HTR-8/SVneo (cell line): Measurements from ENCODE around the gene SPATA12.

ENCODE experiments used
- DNase-seq: peaks from one replicate; pipeline ENCODE4 v3.0.0; 2011; ENCODE audit warnings: low spot score, mixed read lengths; ENCODE audit not compliant: insufficient read length
- FAIRE-seq: peaks from 2 replicates; lab custom pipeline; 2011; peaks lifted over from hg19 to GRCh38; lab: Jason Lieb, UNC

SPATA12 gene

DNA sequence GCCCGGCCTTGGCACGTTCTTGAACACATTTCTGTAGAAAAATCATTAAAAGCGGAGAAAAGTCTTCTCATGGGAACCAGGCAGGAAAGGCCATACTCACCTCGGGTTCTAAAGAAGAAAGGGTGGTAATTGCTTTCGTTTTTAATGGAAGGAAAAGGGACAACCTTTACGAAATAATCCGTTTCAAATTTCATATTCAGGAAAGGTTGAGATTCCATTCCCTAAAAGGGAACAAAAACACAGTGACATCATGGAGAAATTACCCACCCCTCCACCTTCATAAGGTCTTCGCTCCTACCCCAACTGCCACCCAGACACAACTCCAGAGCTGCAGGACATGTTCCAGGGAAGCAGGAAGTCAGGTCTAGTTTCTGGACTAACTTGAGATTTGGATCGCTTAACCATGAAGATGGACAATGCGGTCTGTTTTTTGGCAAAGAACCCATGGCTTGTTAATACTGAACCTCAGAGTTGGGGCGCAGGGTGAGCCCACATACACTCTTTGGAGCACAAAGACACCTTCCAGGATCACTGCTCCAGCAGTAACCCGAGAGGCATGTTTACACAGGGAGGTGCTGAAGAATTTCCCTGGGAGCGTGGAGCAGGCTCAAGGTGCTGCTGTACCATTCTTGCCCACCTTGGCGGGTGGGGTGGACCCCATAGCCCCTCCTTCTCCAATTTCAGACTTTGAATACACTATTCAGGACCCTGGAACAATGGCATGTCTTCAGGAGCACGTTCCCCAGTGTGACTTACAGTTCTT, 49.2 kb downstream of the SPATA12 start:
- DNase-seq = no peak
- no peak for FAIRE-seq

DNA sequence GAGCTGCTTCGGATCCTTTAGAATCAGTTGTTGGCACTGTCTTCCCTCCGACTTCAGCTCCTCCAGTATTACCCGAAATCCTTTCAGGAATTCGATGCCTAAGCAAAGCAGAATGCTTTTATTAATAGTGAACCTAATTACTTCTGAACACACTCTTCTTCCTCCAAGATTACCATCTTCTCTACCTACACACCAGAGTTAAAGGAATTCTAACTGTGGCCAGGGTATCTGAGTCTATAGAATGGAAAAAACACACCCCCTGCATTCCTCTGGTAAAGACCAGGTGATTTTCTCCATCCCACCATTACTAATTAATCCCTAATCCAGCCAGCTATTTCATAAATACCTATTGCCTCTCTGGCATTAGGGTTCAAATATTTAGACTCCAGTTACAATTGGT, 49.8 kb downstream of the SPATA12 start:
- no peak for DNase-seq
- FAIRE-seq = no peak

DNA sequence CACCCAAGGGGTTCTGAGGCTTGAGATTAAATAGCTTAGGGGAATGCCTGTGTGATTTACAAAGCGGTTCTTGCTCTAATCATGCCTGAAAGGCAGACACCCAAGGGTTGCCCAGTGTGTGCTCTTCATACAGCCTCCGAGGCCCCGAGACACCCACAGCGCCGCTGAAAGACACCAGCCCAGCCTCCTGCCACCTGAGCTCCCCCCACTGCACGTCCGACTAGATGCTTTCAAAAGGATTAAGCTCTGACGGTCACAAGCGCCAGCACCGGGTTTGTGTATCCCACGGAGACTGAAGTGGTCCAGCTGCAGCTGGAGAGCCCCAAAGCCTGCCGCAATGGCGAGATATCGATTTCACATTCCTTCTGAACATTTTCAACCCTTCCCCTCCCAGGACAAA, 50.3 kb downstream of the SPATA12 start:
- no peak for FAIRE-seq
- no peak for DNase-seq

GRCh38 chr3:57112206-57112605, 51.7 kb downstream of the SPATA12 start:
- DNase-seq (no peak), FAIRE-seq (no peak)

DNA sequence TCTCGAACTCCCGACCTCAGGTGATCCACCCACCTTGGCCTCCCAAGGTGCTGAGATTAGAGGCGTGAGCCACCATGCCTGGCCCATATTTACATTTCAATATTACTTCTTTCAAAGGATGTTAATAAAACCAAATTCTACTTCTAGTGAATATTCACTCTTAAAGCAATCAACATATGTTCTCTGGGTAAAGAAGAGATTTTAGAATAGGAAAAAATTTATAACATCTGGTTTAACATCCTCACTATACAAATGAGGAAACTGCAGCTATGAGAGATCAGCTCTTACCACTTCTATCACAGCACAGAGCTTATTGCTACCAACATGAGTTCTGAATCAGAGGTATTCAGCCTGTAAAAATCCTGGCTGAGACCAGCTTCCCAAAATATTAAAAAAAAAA, 56.0 kb downstream of the SPATA12 start:
- FAIRE-seq (no peak), DNase-seq (no peak)

DNA sequence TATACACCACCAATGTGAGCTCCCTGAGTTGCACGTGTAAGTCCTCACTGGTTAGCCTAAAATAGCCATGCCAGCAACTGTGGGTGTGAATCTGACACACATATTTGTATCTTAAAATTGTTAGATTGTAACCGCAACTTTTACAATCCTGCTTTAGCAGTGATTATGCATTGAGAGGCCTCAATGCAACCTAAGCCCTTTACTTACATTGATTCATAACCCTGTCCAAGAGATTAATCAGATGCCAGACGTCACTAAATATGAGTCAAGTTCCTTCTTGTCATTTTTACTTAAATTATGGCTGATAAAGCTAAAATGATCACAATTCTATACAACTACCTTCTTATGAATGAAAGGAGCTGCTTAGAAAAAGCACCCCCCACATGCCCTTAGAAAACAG, 57.8 kb downstream of the SPATA12 start:
- DNase-seq (no peak), FAIRE-seq (no peak)

GRCh38 chr3:57120040-57120439, 59.6 kb downstream of the SPATA12 start:
- FAIRE-seq = no peak
- DNase-seq = no peak

GRCh38 chr3:57120451-57121174, 60.1 kb downstream of the SPATA12 start:
- DNase-seq (no peak), FAIRE-seq (no peak)
